GM20000 (cell line): ENCODE results near the gene KLHDC4.
"Not testable (repeated sequence)": the region's sequence is repeated elsewhere in the genome, so short reads cannot be mapped to it uniquely, and the experiment has no call there.

ENCODE experiments used
- DNase-seq: peaks from one replicate; pipeline ENCODE4 v3.0.0; 2012; ENCODE audit warnings: low spot score
- TF ChIP-seq, protein P1 (sequence below): IDR thresholded peaks from 2 replicates; pipeline ENCODE4 v1.5.1; 2012; ENCODE audit warnings: mild to moderate bottlenecking, control low read depth; ENCODE audit errors: extremely low read depth, missing control alignments

KLHDC4 gene

DNA sequence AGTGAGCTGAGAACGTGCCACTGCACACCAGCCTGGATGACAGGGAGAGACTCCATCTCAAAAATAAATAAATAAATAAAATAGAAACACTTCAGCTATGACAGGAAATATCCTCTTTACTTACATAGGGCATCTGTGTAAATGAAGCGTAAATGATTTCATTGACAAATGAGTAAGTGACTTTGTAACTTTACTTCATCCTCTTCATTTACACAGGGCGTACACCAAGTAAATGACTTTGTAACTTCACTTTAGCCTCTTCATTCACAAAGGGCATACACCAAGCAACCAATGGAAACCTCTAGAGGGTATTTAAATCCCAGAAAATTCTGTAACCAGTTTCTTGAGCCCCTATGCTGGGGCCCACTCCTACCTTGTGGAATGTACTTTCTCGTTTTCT lies 16.2 kb upstream of the KLHDC4 start:
- DNase-seq, result no peak

DNA sequence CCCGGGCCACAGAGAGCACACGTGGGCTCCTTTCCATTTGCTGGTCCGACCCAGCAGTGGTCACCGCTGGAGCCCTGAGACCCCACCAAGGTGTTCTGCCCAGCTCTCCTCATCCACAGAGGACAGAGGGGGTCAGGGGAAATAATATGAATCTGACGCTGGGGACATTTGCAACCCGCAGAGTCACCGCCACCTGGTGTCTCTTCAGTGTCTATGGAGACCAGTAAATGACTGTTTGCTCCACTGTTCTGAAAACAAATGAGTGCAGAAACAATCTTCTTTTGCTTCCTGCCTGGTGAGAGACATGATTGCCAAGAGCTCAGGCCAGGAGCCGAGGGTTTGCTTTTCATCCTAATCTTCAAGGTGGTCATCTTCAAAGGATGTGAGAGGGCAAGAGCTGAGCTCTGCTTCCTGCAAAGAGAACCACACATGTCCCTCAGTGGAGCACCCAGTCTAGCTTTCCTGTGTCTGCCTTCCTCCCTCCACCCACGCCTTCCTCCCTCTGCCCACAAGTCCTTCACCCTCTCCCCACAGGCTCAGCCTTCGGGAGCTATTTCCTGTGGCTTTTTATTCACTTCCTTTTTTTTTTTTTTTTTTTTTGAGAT lies 14.7 kb upstream of the KLHDC4 start:
- DNase-seq, result peak; percentile 60
- TF ChIP-seq, protein P1, sequence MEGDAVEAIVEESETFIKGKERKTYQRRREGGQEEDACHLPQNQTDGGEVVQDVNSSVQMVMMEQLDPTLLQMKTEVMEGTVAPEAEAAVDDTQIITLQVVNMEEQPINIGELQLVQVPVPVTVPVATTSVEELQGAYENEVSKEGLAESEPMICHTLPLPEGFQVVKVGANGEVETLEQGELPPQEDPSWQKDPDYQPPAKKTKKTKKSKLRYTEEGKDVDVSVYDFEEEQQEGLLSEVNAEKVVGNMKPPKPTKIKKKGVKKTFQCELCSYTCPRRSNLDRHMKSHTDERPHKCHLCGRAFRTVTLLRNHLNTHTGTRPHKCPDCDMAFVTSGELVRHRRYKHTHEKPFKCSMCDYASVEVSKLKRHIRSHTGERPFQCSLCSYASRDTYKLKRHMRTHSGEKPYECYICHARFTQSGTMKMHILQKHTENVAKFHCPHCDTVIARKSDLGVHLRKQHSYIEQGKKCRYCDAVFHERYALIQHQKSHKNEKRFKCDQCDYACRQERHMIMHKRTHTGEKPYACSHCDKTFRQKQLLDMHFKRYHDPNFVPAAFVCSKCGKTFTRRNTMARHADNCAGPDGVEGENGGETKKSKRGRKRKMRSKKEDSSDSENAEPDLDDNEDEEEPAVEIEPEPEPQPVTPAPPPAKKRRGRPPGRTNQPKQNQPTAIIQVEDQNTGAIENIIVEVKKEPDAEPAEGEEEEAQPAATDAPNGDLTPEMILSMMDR, result no peak

More for the DNA sequence above, 16.2 kb upstream of the KLHDC4 start:
- TF ChIP-seq, protein P1, result no peak

DNA sequence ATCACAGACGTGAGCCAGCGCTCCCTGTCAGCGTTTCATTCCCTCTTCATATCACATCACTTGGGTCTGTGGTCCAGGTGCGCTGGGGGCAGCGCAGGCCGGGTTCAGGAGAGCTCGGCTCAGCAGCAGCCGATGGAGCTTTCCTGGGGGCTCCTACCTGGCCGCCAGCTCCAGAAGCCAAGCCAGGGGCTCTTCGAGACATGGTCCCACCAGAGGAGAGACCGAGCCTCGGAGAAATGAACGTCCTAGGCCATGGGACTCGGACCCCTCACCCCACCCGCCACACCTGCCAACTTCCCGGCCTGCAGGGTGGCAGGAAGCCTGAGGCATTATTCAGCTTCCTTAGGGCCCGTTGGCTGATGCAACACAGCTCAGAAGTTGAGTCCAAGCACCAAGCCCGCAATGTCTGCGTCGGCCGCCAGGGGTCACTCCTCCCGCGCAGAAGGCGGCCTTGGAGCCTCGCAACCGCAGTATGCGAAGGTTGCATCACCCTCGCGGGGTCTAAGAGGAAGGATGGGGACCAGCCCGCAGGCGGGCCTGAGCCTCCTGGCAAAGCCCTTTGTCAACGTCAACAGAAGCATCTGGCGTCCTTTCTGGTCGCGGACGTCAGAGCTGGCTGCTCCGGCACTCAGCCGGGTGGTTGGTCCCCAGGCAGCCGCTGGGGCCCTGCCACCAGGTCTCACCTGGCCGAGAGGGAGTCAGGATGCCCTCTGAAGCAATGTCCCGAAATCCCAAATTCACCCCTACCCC lies 13.2 kb upstream of the KLHDC4 start:
- TF ChIP-seq, protein P1, result peak; percentile 97
- peak; percentile 78 for DNase-seq

DNA sequence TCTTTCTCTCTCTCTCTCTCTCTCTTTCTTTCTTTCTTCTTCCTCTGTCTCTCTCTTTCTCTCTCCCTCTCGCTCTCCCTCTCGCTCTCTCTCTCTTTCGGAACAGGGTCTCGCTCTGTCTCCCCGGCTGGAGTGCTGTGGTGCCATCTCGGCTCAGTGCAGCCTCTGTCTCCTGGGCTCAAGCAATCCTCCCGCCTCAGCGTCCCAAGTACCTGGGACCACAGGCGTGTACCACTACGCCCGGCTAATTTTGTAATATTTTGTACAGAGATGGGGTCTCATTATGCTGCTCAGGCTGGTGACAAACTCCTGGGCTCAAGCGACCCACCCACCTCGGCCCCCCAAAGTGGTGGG lies 12.7 kb upstream of the KLHDC4 start:
- no peak for DNase-seq
- TF ChIP-seq, protein P1, result no peak

DNA sequence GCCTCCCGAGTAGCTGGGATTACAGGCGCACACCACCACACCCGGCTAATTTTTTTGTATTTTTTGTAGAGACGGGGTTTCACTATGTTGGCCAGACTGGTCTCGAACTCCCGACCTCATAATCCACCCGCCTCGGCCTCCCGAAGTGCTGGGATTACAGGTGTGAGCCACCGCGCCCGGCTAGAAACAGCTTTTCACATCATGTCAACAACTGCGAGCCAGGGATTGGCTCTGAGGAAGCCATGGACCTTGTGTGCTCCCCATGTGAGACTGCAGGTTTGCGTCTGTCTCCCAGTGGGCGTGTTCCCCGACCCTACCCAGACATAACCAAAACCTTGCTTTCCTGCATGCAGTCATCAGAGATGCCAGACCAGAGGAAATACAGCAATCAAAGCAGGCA lies 8.1 kb upstream of the KLHDC4 start:
- not testable (repeated sequence) for DNase-seq

DNA sequence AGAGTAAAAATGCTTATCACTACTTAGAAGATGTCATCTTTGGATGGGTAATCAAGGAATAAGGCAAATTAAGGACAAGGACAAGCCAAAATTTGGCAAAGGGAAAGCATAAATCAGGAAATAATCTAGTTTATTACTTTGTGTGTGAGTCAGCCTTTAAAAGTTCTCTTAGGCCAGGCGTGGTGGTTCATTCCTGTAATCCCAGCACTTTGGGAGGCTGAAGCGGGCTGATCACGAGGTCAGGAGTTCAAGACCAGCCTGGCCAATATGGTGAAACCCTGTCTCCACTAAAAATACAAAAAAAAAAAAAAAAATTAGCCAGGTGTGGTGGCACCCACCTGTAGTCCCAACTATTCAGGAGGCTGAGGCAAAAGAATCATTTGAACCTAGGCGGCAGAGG lies 1.7 kb upstream of the KLHDC4 start:
- DNase-seq, result not testable (repeated sequence)

DNA sequence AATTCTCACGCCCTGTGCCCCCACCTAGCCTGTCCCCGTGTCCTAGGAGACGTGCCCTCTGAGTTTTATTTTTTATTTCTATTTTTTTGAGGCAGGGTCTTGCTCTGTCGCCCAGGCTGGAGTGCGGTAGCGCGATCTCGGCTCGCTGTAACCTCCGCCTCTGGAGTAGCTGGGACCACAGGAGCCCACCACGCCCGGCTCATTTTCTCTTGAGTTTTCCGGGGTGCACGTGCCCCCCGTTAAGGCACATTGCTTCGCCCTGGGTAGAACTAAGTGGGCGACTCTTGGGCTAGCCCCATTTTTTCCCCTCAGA lies 655 bp upstream of the KLHDC4 start:
- TF ChIP-seq, protein P1, result no peak
- DNase-seq, result no peak

DNA sequence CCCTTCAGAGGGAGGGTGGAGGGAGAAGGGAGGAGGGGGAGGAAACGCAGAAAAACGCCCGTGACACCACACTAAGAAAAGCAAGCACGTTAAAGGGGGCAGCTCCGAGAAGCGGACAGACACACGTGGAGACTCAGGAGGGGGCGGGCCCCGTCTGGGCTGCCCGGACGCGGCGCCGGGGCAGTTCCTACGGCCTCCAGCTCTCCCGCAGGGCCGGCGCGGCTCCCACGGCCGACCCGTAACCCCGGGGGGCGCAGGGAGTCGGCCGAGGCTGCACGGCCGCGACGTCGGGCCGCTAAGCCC lies 362 bp downstream of the KLHDC4 start:
- DNase-seq, result peak; percentile 56
- TF ChIP-seq, protein P1, result no peak
